GM12865 (cell line): ENCODE results near the gene SPAG9.
"Not testable (repeated sequence)": the region's sequence is repeated elsewhere in the genome, so short reads cannot be mapped to it uniquely, and the experiment has no call there.

Source experiments
- DNase-seq: peaks from one replicate; pipeline ENCODE4 v3.0.0; 2010; ENCODE audit warnings: low read depth
- H3K4me3 ChIP-seq: 2 replicates; pipeline ENCODE4 v1.5.1; 2011; ENCODE audit warnings: mild to moderate bottlenecking, low read depth, low read length, control low read depth
- CTCF ChIP-seq: IDR thresholded peaks from 2 replicates; pipeline ENCODE4 v1.5.1; 2011; ENCODE audit warnings: low read length, control low read depth, low read depth, inconsistent platforms; ENCODE audit not compliant: insufficient read depth; ENCODE audit errors: missing control alignments

SPAG9 gene

GRCh38 chr17:51133365-51133764, 12.7 kb upstream of the SPAG9 start:
- no peak for TF ChIP-seq CTCF
- DNase-seq, result no peak
- H3K4me3 ChIP-seq, result no peak overlapping the region

GRCh38 chr17:51132964-51133319, 12.3 kb upstream of the SPAG9 start:
- peak; percentile 56 for DNase-seq
- TF ChIP-seq CTCF, result no peak
- H3K4me3 ChIP-seq, result no peak overlapping the region

- no peak for TF ChIP-seq CTCF
- peak; percentile 48 for DNase-seq
- H3K4me3 ChIP-seq, result no peak overlapping the region
Measured at GRCh38 chr17:51128076-51128475, 7.4 kb upstream of the SPAG9 start.

DNA sequence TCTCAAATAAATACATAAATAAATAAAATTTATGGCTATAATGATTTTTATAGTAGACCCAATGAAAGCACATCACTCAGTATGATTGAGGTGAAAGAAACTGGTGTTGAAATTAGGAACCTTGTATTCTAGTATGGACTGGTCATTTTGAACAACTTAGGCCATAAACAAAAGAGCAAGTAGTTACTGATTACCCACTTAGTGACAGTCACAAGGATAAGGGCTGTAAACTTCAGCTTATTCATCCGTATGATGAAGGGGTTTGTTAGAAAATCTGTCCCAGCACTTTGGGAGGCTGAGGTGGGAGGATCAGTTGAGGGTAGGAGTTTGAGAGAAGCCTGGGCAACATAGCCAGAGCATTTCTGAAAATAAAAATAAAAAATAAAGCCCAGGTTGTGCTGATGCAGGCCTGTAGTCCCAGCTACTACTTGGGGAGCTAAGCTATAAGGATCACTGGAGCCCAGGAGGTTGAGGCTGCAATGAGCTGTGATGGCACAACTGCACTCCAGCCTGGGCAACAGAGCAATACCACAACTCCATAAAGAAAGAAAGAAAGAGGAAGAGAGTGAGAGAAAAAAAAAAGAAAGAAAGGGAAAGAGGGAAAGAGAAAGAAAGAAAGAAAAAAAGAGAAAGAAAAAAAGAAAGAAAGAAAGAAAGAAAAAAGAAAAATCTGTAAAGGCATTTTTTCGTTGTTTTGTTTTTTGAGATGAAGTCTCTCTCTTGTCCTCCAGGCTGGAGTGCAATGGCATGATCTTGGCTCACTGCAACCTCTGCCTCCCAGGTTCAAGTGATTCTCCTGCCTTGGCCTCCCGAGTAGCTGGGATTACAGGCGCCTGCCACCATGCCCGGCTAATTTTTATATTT, 4.2 kb upstream of the SPAG9 start:
- DNase-seq, result no peak
- no peak overlapping the region for H3K4me3 ChIP-seq
- TF ChIP-seq CTCF, result no peak

DNA sequence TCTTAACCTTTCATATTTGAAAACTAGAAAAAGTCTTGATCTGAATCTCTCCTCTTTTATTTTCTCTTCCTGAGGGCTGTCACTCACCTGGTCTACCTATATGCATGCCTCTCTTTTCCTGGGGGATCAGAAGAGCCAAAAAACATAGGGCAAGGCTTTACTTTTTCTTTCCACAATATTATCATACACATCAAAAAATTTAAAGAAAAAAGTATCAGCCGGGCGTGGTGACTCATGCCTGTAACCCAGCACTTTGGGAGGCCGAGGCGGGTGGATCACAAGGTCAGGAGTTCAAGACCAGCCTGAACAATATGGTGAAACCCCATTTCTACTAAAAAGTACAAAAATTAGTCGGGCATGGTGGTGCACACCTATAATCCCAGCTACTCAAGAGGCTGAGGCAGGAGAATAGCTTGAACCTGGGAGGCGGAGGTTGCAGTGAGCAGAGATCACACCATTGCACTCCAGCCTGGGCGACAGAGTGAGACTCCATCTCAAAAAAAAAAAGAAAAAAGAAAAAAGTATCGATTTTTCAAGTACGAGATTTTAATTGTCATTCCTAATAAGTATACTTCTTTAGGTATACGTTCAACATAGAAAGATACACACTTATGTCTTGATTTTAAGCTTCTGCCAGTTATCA, 1.9 kb upstream of the SPAG9 start:
- DNase-seq, H3K4me3 ChIP-seq: not testable (repeated sequence)

DNA sequence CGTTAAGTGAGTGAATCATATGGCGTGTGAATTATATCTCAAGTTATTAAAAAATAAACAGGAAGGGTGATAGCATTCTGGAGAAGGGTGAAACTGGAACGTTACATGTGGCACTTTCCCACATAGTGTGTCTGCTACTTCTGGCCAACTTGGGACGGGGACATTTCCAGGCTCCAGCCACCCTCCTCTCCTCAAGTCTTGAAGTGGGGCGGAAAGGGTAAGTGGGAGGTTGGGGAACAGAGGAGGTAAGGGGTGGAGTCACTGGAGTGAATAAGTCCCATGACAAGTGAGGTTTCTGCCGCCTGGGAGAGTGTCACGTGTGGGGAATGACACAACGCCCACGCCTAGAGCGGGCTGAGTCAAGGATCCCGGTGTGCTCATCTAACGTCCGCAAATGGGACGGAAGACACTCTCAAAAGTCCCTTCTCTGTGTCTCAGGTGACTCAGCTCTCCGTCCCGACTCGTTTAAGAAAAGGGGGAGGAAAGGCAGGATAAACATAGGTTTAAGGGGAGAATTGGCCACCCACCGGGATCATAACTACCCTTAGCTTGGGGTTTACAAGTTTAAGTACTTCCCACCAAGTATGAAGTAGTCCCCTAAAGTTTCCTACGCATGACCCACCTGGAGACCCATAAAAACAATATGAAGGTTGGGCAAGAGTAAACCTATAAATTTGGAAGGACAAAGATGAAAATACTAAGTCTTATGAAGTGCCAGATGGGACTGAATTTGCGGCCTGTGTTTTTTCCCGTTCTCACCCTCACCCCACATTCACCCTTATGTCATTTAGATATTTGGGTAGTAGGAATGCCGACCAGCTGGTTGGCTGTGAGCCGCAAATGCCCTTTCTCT, 1.2 kb upstream of the SPAG9 start:
- DNase-seq, result peak; percentile 94
- no peak for TF ChIP-seq CTCF
- H3K4me3 ChIP-seq, result peak overlapping the region; percentile 84

- H3K4me3 ChIP-seq, result peak overlapping the region; percentile 86
- no peak for TF ChIP-seq CTCF
Measured at GRCh38 chr17:51120357-51120738, 320 bp downstream of the SPAG9 start.

More at GRCh38 chr17:51120357-51120738, 320 bp downstream of the SPAG9 start:
- peak; percentile 58 for DNase-seq
